ENCODE data around the gene TMEM273.

The TMEM273 gene

GRCh38 chr10:49187950-49188761, at the start of gene TMEM273:
Gene TMEM273, minus strand, starts transcription at chr10:49188391. Its CDS starts 55 bp downstream, at chr10:49188336.
- no peak for DNase-seq (ENCODE audit: low read depth)

GRCh38 chr10:49237985-49238384, 49.8 kb upstream of the TMEM273 start:
- no peak for DNase-seq (ENCODE audit: low read depth)

- DNase-seq (ENCODE audit: low read depth) = no peak
Measured at GRCh38 chr10:49235392-49235791, 47.2 kb upstream of the TMEM273 start.

- DNase-seq (ENCODE audit: low read depth) = no peak
Measured at GRCh38 chr10:49231086-49231820, 43.1 kb upstream of the TMEM273 start.

GRCh38 chr10:49230004-49230403, 41.8 kb upstream of the TMEM273 start:
- DNase-seq (ENCODE audit: low read depth) = no peak

GRCh38 chr10:49228677-49229076, 40.5 kb upstream of the TMEM273 start:
- no peak for DNase-seq (ENCODE audit: low read depth)

GRCh38 chr10:49227406-49227805, 39.2 kb upstream of the TMEM273 start:
- DNase-seq (ENCODE audit: low read depth) = no peak

GRCh38 chr10:49226594-49226993, 38.4 kb upstream of the TMEM273 start:
- no peak for DNase-seq (ENCODE audit: low read depth)

GRCh38 chr10:49225218-49225876, 37.2 kb upstream of the TMEM273 start:
- no peak for DNase-seq (ENCODE audit: low read depth)

- no peak for DNase-seq (ENCODE audit: low read depth)
Measured at GRCh38 chr10:49223205-49223604, 35.0 kb upstream of the TMEM273 start.

- DNase-seq (ENCODE audit: low read depth) = no peak
Measured at GRCh38 chr10:49222170-49222569, 34.0 kb upstream of the TMEM273 start.

GRCh38 chr10:49220679-49221078, 32.5 kb upstream of the TMEM273 start:
- DNase-seq (ENCODE audit: low read depth) = no peak

- peak; percentile 19 for DNase-seq (ENCODE audit: low read depth)
Measured at GRCh38 chr10:49220031-49220430, 31.8 kb upstream of the TMEM273 start.

- no peak for DNase-seq (ENCODE audit: low read depth)
Measured at GRCh38 chr10:49219248-49219647, 31.1 kb upstream of the TMEM273 start.

- DNase-seq (ENCODE audit: low read depth) = no peak
Measured at GRCh38 chr10:49218480-49218879, 30.3 kb upstream of the TMEM273 start.

- no peak for DNase-seq (ENCODE audit: low read depth)
Measured at GRCh38 chr10:49217645-49218044, 29.5 kb upstream of the TMEM273 start.

GRCh38 chr10:49213211-49213610, 25.0 kb upstream of the TMEM273 start:
- DNase-seq (ENCODE audit: low read depth) = no peak

- no peak for DNase-seq (ENCODE audit: low read depth)
Measured at GRCh38 chr10:49212783-49213182, 24.6 kb upstream of the TMEM273 start.

GRCh38 chr10:49212076-49212475, 23.9 kb upstream of the TMEM273 start:
- no peak for DNase-seq (ENCODE audit: low read depth)

- DNase-seq (ENCODE audit: low read depth) = no peak
Measured at GRCh38 chr10:49208996-49209395, 20.8 kb upstream of the TMEM273 start.

- no peak for DNase-seq (ENCODE audit: low read depth)
Measured at GRCh38 chr10:49207936-49208487, 19.8 kb upstream of the TMEM273 start.

GRCh38 chr10:49207113-49207512, 18.9 kb upstream of the TMEM273 start:
- DNase-seq (ENCODE audit: low read depth) = no peak

GRCh38 chr10:49205206-49205605, 17.0 kb upstream of the TMEM273 start:
- no peak for DNase-seq (ENCODE audit: low read depth)

All from HS-27A (cell line).